HG02588 (cell line): ENCODE measurements around the gene DCTN1.

Experiments used
- ATAC-seq: cut with Tn5 transposase; IDR thresholded peaks from one replicate; pipeline ENCODE4 v1.9.1; 2021; ENCODE audit warnings: mild to moderate bottlenecking, moderate library complexity; ENCODE audit not compliant: unreplicated experiment

Gene DCTN1

GRCh38 chr2:74327627-74328026 is 52.5 kb downstream of the DCTN1 start:
- no peak for ATAC-seq

- no peak for ATAC-seq
Observed at GRCh38 chr2:74327199-74327598, 52.9 kb downstream of the DCTN1 start.

GRCh38 chr2:74325815-74326214 is 54.3 kb downstream of the DCTN1 start:
- no peak for ATAC-seq

DNA sequence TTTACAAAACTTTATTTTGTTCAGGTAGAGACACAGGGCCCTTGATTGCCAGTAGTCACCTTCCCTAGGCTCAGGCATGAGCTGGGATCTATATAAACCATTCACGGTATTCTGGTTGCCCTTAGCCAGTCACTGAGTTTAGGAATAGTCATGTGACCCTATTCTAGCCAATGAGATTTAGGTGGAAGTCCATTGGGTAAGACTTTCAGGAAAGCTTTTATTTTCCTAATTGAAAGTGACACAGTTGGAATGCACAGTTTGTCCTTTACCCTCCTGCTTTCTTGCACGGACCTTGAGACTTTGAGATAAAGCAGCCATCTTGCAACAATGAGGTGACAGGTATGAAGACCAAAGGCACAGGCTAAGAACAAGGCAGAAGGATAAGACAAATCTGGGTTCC is 58.4 kb downstream of the DCTN1 start:
- ATAC-seq: no peak

DNA sequence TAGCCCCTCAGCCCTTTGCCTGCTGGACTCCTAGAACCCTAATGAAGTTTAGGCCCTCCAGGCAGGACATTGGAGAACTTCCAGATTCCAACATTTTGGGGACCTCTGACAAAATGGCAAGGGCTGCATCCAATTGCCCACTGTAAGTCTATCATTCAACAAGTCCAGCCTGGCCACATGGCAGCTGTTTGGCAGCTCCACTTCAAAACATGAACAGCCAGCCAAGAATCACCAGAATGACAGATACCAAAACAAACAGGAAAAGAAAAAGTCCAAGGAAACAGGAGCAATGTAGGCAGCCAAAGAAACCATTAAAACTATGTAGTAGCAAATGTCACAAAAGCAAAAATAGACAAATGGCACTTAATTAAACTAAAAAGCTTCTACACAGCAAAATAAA is 62.4 kb downstream of the DCTN1 start:
- ATAC-seq: no peak

GRCh38 chr2:74316627-74317295 is 63.4 kb downstream of the DCTN1 start:
- no peak for ATAC-seq

DNA sequence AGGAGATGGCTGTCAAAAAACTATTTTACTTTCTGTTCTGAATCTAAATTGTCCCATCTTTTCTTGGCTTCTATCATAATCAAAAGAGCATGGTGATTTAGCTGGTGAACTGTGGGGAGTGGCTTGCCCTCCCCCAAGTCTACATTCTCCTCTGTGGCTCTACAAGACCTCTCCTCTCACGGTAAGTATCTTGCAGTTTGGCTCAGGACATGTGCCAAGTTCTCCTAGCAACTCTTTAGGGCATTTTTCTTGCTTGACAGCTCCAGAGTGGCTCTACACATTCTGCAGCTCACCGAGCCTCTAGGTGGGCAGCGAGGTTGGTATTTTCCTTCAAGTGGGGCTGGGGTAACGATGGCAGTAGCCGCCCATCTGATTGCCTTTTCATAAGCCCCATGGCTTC is 66.0 kb downstream of the DCTN1 start:
- ATAC-seq: no peak

DNA sequence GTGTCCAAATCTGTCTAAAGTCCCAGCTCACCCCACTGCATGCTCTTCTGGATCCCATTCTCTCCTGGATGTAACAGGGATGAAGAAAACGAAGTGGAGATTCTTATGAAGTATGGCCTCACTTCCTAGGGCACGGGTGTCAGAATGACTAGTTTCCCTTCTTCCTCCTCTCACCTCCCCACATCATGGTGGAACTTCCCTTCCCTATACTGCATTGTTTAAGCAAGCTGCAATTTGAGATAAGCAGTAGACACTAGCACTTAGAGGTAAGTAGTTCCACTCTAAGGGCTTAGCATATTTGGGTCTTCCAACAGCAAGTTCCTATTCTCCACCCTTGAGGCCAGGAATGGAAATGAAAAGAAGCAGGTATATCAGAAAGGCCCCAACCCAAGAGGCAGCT is 66.6 kb downstream of the DCTN1 start:
- ATAC-seq: no peak

GRCh38 chr2:74312913-74313312 is 67.2 kb downstream of the DCTN1 start:
- ATAC-seq: no peak
